ENCODE results near the gene MGMT. TPM values are rescaled to one million over a fixed set of nuclear protein-coding genes. Genes with fewer than 3 reads are reported as not detected.

The MGMT gene
- total RNA-seq, 1 experiment from 2014 or later = 11.5 TPM

DNA sequence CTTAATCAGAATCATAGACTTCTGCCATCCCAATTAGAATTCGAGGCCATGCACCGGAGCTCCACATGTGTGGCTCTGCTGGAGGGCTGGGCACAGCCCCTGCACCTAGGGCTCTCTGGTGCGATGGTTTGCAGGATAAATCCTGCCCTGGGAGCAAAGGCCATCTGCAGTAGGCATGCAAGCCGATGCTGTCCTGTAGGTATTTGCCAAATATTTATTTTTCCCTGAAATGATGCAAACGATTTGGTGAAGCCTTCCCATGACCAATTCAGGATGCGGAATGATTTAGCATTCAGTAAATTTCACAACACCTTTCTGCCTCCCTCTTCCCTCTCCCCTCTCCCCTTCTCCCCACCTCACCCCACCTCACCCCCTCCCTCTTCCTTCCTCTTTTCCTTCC lies 326.4 kb downstream of the MGMT start:
- no peak overlapping the region for H3K4me3 ChIP-seq (replicated peaks in 1 of 2; ENCODE audit: low read depth in 1 of 2, low read length in 2 of 2)
- RAD21 ChIA-PET (ENCODE audit: low non-redundant PET in 1 of 2, low total read pairs in 2 of 2, uncharacterized antibody in 2 of 2, unreplicated experiment in 2 of 2) = no interaction called here
- ATAC-seq (no peak), DNase-seq (ENCODE audit: low read depth, low spot score) (no peak)
- TF ChIP-seq, protein P1, sequence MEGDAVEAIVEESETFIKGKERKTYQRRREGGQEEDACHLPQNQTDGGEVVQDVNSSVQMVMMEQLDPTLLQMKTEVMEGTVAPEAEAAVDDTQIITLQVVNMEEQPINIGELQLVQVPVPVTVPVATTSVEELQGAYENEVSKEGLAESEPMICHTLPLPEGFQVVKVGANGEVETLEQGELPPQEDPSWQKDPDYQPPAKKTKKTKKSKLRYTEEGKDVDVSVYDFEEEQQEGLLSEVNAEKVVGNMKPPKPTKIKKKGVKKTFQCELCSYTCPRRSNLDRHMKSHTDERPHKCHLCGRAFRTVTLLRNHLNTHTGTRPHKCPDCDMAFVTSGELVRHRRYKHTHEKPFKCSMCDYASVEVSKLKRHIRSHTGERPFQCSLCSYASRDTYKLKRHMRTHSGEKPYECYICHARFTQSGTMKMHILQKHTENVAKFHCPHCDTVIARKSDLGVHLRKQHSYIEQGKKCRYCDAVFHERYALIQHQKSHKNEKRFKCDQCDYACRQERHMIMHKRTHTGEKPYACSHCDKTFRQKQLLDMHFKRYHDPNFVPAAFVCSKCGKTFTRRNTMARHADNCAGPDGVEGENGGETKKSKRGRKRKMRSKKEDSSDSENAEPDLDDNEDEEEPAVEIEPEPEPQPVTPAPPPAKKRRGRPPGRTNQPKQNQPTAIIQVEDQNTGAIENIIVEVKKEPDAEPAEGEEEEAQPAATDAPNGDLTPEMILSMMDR (IDR thresholded peaks at IDR 0.05 in 2 of 3, conservative IDR thresholded peaks at IDR 0.05 in 1 of 3; ENCODE audit: borderline replicate concordance in 1 of 3, insufficient read depth in 1 of 3, low read depth in 2 of 3, low read length in 2 of 3) = no peak
- no peak for TF ChIP-seq EZH2 (IDR thresholded peaks at IDR 0.05)
- no peak for TF ChIP-seq SIN3A (IDR thresholded peaks at IDR 0.05; ENCODE audit: low read depth)
- TF ChIP-seq JUND (IDR thresholded peaks at IDR 0.05) = no peak
- TF ChIP-seq CBX3 (IDR thresholded peaks at IDR 0.05; ENCODE audit: low read depth) = no peak
- no peak for TF ChIP-seq TCF7L2 (IDR thresholded peaks at IDR 0.05; ENCODE audit: borderline replicate concordance, extremely low read depth, insufficient read depth, insufficient read length)
- TF ChIP-seq, protein P2, sequence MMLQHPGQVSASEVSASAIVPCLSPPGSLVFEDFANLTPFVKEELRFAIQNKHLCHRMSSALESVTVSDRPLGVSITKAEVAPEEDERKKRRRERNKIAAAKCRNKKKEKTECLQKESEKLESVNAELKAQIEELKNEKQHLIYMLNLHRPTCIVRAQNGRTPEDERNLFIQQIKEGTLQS (IDR thresholded peaks at IDR 0.05) = no peak
- TF ChIP-seq POLR2AphosphoS5 (IDR thresholded peaks at IDR 0.05; ENCODE audit: low read depth, low read length) = no peak
- TF ChIP-seq, protein P3, sequence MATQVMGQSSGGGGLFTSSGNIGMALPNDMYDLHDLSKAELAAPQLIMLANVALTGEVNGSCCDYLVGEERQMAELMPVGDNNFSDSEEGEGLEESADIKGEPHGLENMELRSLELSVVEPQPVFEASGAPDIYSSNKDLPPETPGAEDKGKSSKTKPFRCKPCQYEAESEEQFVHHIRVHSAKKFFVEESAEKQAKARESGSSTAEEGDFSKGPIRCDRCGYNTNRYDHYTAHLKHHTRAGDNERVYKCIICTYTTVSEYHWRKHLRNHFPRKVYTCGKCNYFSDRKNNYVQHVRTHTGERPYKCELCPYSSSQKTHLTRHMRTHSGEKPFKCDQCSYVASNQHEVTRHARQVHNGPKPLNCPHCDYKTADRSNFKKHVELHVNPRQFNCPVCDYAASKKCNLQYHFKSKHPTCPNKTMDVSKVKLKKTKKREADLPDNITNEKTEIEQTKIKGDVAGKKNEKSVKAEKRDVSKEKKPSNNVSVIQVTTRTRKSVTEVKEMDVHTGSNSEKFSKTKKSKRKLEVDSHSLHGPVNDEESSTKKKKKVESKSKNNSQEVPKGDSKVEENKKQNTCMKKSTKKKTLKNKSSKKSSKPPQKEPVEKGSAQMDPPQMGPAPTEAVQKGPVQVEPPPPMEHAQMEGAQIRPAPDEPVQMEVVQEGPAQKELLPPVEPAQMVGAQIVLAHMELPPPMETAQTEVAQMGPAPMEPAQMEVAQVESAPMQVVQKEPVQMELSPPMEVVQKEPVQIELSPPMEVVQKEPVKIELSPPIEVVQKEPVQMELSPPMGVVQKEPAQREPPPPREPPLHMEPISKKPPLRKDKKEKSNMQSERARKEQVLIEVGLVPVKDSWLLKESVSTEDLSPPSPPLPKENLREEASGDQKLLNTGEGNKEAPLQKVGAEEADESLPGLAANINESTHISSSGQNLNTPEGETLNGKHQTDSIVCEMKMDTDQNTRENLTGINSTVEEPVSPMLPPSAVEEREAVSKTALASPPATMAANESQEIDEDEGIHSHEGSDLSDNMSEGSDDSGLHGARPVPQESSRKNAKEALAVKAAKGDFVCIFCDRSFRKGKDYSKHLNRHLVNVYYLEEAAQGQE (IDR thresholded peaks at IDR 0.05; ENCODE audit: low read depth) = no peak
- no peak for TF ChIP-seq EGR1 (IDR thresholded peaks at IDR 0.05; ENCODE audit: low read depth)
- no peak for TF ChIP-seq EZH2phosphoT487 (IDR thresholded peaks at IDR 0.05; ENCODE audit: borderline replicate concordance)
- no peak for TF ChIP-seq CEBPB (IDR thresholded peaks at IDR 0.05; ENCODE audit: low read depth)
- no peak for TF ChIP-seq POLR2A (IDR thresholded peaks at IDR 0.05; ENCODE audit: borderline replicate concordance, extremely low read depth, insufficient read depth, insufficient read length)
- TF ChIP-seq FOSL1 (IDR thresholded peaks at IDR 0.05; ENCODE audit: low read depth) = no peak
- H3K9me2 ChIP-seq (ENCODE audit: insufficient read depth) = no peaks in the 10 kb centered on the region
- H4K20me1 ChIP-seq (ENCODE audit: insufficient read depth) = no peaks in the 10 kb centered on the region
- H3K9me3 ChIP-seq (ENCODE audit: control insufficient read depth in 1 of 2, insufficient read depth in 1 of 2, low read depth in 1 of 2, low read length in 2 of 2) = no peaks in the 10 kb centered on the region
- intact Hi-C loops (cut with micrococcal nuclease) = no loop called here
- H3K27ac ChIP-seq (ENCODE audit: low read depth, low read length) = no peak overlapping the region
- H3K27me3 ChIP-seq (ENCODE audit: insufficient read depth, low read length) = no peaks in the 10 kb centered on the region
- H3K36me3 ChIP-seq (ENCODE audit: control insufficient read depth in 1 of 2, insufficient read depth in 2 of 2, low read length in 2 of 2) = no peaks in the 10 kb centered on the region
- H3K4me2 ChIP-seq (ENCODE audit: low read length) = no peak overlapping the region
- H3K4me1 ChIP-seq (ENCODE audit: control insufficient read depth in 1 of 2, insufficient read depth in 2 of 2, low read length in 2 of 2) = no peaks in the 10 kb centered on the region
- H3K79me2 ChIP-seq (ENCODE audit: insufficient read depth, low read length) = no peaks in the 10 kb centered on the region
- no peak overlapping the region for H2AFZ ChIP-seq (ENCODE audit: low read depth, low read length, poor library complexity, severe bottlenecking)
- POLR2A ChIA-PET = no interaction called here
- BruUV-seq (replicated peaks) = no TSS peak
- CTCF ChIA-PET = no interaction called here
- no peak overlapping the region for H3K9ac ChIP-seq (ENCODE audit: low read length)
